ENCODE results near the gene DENND5B.
"Not testable (repeated sequence)": the region's sequence is repeated elsewhere in the genome, so short reads cannot be mapped to it uniquely, and the experiment has no call there.

The DENND5B gene

DNA sequence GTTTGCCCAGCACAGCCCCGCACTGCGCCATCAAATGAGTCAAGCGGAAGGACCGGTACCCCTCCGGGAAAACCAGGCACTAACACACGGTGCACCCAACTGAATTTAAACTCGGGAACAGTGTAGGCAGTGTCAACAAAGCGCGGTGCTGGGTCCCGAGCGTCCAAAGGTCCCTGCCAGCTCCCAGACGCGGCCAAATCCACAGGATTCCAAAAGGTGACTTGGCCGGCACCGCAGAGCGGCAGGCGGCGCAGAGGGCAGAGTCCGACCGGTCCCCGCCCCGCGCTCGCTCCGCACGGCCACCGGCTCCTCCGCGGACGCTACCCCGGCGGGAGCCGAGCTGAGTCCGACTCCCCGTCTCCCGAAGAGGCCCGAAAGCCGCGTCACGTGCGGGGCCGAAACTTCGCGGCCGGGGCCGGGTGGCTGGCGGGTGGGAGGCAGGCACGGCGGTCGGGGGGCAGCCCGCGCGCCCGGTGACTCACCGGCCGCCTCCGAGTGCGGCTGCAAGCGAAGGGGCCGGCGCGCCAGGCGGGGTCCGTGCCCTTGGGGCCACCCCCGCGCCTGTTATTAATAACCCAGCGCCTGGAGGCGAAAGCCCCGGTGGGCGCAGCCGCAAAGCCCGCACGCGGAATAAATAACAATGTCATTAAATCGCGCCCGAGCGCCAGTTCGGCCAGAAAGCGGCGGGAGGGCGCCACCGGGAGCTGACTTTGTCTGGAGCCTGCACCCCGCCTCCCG is 863 bp downstream of the DENND5B start:
- peak; percentile 51 to 54 for DNase-seq

DNA sequence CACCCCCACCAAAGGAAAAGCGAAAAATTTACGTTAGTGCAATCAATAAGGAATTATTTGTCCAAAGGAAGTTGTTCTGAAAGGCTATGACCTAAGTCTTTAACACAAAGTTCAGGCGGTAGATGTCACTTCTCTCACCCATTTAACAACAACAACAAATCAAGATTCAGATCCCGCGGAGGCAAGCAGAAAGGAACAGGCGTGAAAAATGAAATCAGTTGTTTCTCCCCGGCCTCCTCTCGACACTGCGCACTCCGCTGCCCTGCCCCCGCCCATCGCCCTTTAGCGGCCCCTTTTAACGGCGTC is 1.4 kb downstream of the DENND5B start:
- no peak for DNase-seq

DNA sequence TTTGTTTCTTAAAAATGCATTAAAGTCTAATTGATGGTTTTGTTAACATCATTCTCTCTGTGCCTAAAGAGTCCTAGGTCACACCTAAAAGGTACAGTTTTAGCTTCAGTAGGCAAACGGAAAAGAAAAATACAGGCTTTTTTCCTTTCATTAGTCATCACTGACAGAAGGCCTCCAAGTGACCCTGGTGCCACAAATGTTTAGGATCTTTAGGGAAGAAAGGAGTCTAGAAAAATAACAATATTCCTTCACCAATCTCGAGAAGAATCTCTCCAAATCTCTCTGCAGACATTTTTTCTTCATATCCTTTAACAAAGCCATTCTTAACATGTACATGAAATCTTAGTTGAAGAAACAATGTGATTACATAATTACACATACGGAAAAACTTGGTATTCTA is 2.0 kb downstream of the DENND5B start:
- no peak for DNase-seq

DNA sequence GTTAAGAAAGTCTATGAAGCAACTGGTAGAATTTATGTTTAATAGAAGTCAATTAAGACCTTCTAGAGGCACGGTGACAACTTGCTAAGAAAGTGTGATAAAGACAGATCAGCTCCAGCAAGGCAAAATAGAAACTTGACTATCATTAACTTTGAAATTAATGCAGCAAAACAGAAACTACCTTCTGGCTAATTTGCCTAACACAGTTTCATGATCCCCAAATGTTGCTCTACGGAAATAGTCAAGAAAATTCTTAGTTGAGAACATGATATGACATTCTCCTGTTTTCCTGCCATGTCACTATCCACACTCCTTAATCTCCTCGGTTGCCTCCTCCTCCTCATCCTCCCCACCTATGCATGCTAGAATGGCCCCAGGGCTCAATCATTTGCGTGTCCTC is 4.2 kb downstream of the DENND5B start:
- no peak for DNase-seq

DNA sequence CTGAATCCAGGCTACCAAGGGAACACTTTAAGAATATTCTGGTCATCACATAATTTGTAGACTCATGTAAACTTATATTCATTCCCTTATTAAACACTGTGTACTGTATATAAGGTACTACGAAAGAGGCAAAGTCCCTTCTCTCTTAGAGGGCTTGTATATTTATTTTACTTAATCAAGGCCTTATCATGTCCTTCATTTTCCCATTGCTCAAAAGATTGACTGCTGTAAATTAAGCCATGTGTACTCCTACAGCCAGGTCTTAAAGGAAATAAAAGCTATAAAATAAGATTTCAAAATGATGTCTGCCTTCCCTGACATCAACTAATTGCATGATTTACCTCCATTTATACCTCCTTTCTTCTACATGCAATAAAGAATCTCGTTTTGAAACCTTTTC is 5.0 kb downstream of the DENND5B start:
- DNase-seq = no peak

DNA sequence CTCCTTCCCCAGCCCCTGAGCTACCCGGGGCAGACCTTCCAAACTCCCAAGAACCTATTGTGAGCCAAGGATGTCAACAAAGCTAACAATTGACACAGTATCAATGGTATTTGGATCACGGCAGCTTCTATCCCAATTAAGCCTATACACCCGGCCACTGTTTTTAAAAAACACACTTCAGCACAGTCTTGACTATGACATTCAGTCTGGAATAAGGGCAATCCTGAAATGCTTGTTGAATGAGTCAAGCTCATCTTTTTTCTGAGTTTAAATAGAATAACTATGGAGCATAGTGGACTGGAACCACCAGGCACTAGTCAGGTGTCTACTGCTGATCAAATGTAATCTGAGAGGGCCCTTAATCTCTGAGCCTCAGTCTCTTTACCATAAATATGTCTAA is 5.7 kb downstream of the DENND5B start:
- no peak for DNase-seq

DNA sequence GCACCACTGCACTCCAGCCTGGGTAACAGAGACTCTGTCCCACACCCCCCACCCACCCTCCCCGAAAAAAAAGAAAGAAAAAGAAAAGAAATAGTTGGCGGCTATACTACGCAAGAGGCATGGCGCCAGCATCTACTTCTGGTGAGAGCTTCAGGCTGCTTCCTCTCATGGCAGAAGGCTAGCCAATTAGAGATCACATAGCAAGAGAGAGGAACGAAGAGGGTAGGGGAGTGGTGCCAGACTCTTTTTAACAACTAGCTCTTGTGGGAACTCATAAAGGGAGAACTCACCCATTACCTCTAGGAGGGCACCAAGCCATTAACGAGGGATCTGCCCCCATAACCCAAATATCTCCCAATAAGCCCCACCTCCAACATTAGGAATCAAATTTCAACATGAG is 6.2 kb downstream of the DENND5B start:
- DNase-seq = no peak

DNA sequence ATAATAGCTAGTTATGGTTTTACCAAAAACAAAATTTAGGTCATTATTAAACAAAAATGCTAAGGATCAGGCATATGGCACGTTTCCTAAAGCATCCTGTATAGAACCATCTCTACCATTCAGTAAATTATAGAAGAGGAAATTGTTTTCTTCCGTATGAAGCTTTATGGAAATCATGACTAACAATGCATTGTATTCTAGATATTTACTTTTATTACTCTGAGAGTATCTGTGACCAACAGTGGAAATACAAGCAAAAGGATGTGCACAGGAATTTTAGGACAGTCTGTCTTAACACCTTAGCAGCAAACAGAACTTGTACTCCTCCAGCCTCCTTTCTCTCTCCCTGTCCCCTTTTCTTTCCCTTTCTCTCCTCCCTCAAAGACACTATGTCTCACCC is 7.1 kb downstream of the DENND5B start:
- no peak for DNase-seq

DNA sequence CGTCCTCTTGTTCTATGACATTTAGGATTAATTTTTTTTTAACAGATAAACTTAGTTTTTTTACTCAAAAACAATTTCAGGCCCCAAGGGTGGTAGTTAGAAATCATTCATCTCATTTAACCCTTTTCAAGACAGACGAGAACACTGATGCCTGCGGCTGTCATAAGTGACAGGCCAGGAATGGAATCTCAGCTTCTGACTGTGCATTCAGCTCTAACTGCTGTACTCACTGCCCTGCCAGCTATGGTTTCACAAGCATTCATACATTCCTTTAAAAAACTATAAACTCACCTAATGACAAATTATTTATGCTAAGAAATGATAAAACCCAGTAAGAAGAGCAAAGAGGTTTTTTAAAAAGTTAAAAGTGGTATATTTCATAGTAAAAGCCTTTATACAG is 8.8 kb downstream of the DENND5B start:
- no peak for DNase-seq

DNA sequence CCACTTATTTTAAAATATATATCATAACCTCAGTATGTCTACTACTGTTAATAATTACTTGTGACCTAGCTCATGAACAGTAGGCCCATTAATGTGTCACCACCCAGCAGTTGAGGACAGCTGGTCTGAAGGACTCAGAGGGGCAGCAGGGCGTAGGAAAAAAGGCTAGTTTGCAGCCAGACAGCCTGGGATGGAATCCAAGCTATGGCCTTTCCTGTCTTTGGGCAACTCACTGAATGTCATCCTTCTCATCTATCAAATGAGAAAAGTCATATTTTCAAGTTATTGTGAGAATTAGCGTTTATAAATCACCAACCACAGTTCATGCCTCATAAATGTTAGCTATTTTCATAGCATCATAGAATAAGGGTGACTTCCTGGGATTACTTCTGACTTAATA is 12.3 kb downstream of the DENND5B start:
- no peak for DNase-seq

DNA sequence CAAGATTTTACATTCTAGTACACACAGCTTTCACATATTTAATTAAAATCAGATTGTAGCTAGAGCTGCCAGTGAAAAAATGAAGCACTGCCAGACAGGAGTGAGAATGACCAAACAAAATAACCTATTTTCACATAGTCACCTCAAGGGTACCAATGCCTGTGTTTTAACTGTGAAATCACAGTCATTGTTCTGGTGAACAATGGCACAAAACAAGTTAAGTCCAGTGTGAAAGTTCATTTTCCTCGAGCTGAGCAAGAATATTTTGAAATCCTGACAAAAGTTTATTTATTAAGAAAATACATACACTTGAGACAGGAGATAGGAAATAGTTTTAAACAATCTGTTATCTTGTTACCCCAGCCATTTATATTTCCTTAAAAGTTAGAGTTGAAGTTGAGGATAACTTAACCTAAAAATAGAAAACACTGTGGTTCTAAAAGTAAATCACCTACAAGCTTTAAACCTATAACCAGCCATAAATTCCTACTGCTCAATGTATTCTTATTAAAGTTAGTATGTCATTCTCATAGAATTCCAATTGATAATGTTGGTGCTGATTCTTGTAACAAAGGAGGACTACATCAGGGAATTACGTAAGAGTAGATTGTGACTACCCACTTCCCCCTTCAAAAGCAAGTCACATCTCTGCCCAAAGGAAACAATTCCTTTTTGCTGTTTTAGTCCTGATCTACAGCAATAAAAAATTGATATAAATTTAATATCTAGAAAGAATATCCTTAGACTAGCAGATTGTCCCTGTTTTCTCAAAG is 15.9 kb downstream of the DENND5B start:
- no peak for DNase-seq

DNA sequence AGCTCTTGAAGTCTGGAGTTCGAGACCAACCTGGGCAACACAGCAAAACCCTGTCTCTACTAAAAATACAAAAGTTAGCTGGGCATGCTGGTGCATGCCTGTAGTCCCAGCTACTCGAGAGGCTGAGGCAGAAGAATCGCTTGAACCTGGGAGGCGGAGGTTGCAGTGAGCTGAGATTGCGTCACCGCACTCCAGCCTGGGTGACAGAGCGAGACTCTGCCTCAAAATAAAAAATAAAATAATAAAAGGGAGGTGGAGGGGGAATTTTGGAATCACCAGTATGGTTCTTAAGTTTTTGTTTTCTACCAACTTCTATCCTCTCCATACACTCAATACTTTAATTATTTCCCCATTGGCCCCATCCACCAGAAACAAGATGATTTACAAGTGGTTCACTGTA is 16.6 kb downstream of the DENND5B start:
- DNase-seq = not testable (repeated sequence)

DNA sequence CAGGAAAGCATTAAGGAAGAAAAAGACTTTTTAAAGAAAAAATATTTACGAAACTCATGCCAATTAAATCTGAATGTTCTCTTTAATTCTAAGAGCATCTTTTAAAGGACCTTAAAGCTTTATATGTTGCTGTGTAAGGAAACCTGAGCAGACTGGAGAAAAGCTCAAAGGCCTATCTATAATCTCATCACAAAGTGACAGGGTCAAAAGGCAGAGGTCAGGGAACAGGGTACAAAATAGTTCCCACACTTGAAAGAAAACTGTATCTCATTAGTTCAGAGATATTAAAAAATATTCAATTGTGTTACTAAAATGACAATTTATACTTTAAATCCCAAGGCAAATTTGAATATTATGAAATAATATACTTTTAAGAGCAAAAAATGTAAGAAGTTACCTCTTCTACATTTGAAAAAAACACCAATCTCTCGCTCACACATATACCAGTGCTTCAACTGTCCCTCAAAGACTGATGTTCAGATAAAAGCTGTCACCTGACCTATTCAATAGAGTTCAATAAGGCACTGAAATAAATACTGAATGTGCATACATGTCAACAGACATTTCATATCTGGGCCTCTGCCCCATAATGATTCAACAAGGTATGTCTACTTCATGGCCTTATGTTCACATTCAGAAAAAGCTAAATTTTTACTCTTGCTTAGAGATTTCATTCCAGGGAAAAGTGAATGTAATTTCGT is 17.9 kb downstream of the DENND5B start:
- no peak for DNase-seq

DNA sequence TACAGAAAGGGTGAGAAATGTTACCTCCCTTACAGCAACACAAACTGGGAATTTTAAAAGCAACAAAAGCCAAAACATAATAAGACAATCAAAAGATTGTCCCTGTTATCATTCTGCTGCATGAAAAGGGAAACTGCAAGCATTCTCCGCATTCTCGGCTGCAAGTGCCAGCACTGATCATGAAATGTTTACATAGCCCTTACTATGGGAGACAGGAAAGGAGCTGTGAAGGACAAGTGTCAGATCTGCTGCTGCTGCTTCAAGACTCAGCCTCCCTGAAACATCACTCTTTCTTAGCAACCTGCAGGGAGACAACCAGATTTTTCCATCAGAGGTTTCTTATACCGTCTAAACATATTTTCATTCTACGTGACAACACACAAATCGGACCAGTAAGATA is 20.1 kb downstream of the DENND5B start:
- DNase-seq = no peak

DNA sequence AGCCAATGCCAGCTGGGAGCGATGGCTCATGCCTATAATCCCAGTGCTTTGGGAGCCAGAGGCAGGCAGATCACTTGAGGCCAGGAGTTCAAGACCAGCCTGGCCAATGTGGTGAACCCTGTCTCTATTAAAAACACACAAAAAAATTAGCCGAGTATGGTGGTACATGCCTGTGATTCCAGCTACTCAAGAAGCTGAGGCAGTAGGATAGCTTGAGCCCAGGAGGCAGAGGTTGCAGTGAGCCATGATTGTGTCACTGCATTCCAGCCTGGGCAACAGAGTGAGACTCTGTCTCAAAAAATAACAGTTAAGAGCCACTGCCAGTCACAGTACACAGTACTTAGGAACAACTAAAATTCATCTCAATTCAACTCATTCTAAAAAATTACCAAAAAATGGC is 21.4 kb downstream of the DENND5B start:
- not testable (repeated sequence) for DNase-seq

DNA sequence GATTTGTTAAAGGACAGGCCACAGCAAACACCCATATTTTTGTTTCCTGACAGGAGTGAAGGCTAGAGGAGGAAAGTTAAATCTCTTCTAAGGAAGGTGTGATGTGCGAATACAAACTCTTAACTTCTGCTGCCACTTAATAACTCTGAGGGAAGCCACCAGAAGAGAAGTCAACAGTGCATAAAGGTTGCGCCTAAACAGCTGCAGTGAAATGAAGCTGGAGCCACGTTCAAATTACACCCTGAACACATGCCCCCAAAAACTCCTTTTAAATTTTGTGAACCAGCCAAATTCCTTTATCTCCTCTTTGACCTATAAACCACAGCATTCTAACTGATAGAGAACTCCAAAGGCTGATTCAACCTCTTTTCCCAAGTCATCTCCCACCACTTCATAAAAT is 22.4 kb downstream of the DENND5B start:
- no peak for DNase-seq

DNA sequence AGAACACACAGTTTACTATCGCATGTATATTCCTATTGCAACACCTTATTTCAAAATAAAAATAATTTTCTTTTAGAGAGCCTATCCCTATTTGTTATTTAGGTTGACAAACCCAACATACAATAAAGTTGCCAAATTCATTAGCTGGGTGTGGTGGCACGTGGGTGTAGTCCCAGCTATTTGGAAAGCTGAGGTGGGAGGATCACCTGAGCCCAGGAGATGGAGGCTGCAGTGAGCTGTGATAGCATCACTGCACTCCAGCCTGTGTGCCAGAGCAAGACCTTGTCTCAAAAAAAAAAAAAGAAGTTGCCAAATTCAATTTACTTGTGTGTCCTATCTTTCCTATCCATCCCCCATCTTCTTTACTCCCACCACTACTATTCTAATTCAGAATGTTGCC is 23.9 kb downstream of the DENND5B start:
- no peak for DNase-seq

DNA sequence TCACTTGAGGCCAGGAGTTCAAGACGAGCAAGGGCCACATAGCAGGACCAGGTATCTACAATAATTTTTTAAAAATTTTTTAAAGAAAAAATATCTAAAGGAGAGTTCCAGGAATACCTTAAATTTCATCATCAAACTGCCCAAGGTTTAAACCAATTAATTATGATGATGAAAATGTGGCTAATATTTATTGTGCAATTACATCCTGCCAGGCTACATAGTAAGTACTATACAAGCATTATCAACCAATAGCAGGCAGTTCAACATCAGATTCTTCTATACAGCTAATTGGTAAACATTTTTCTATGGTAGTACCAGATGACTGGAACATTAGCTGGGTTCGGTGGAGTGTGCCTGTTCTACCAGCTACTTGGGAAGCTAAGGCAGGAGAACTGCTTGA is 24.4 kb downstream of the DENND5B start:
- no peak for DNase-seq

DNA sequence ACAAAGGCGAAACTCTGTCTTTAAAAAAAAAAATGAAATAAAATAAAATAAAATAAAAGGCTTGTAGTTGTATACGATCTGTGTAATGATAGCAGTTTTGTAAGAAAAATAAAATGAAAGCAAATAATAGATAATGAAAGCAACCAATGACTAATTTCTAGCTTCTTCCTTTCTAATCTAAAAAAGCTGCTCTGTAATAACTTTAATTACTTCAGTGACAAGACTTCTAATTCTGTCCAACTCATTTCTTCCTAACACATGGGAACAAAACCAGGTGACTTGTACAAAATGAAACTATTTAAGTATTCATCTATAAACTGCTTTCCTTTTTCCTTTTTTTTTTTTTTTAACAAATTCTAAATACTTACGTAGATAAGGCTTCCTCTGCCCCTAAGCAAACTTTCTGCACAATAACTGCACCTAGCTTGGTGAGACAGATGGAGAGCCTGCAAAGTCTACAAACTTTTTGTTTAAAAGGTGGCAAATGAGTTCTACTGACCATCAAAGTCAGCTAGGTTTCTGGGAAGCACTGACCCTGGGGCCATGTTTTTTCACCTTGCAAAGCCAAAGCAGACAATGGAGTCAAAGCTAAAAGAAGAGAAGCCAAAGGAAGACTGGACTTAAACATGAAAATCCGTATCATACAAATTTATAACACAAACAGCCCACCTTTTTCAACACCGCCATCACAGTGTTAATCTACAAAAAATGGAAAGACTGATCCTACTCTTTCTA is 28.2 kb downstream of the DENND5B start:
- DNase-seq = no peak

DNA sequence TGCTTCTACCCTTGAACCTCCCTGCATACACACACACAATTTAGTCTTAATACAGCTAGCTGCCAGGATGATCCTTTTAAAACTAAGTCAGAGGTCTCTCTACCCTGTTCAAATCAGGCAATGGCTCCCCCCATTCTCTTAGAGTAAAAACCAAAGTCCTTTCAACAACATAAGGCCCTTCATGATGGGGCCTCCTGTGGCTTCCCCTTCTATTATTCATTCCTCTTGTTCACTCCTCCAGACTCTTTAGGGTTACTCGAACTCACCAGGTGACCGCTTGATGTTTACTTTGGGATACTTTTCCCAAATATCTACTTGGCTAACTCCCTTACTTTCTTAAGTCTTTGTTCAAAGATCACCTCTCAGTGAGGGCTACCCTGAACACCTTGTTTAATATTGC is 30.4 kb downstream of the DENND5B start:
- no peak for DNase-seq

DNA sequence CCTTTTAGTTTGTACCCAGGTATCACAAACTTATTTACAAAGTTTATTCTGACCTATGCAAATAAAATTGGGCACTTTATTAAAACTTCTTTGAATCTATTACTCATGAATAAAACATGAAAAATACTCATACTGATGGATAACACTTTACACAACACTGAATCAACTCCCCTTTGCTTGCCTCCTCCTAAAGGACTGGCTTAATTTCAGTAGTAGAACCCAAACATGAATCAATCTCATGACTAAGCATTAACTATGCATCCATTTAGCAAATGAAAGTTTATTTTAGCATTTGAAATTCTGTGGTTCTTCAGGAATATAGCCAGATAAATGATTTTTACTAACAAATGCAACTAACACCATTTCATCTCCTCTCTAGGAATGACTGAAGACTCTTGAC is 32.4 kb downstream of the DENND5B start:
- DNase-seq = no peak

DNA sequence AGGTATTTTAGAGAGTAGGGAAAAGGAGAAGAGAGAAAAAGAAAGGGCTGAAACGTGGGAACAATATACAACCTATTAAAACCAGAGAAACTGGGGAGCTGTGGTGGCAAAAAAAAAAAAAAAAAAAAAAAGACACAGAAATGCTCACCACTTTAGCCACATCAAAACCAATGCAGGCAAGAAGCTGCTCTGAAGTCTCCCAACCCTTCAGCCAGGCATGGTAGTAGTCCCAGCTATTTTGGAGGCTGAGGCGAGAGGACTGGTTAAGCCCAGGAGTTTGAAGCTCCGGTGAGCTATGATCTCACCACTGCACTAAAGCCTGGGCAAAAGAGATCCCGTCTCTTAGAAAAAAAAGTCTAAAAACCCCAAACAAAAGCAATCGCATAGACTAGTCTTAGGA is 33.2 kb downstream of the DENND5B start:
- no peak for DNase-seq

DNA sequence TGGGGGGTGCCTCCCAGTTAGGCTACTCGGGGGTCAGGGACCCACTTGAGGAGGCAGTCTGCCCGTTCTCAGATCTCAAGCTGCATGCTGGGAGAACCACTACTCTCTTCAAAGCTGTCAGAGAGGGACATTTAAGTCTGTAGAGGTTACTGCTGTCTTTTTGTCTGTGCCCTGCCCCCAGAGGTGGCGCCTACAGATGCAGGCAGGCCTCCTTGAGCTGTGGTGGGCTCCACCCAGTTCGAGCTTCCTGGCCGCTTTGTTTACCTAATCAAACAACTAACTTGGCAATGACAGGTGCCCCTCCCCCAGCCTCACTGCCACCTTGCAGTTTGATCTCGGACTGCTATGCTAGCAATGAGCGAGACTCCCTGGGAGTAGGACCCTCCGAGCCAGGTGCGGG is 35.5 kb downstream of the DENND5B start:
- not testable (repeated sequence) for DNase-seq

DNA sequence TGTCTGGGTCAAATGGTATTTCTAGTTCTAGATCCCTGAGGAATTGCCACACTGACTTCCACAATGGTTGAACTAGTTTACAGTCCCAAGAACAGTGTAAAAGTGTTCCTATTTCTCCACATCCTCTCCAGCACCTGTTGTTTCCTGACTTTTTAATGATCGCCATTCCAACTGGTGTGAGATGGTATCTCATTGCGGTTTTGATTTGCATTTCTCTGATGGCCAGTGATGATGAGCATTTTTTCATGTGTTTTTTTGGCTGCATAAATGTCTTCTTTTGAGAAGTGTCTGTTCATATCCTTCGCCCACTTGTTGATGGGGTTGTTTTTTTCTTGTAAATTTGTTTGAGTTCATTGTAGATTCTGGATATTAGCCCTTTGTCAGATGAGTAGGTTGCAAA is 40.3 kb downstream of the DENND5B start:
- DNase-seq = not testable (repeated sequence)

Measured in activated T-cell treated with anti-CD3 and anti-CD28 coated beads, Interleukin-2, amount 50 U/mL, for 48 hours (primary cell).